ENCODE results near the gene ODAPH.

ODAPH gene

GRCh38 chr4:75552452-75552851, 3.4 kb upstream of the ODAPH start:
- H3K4me1 ChIP-seq (ENCODE audit: control insufficient read depth, insufficient read depth, low read length): no peaks in the 10 kb centered on the region
- H3K36me3 ChIP-seq (ENCODE audit: control insufficient read depth, insufficient read depth, low read length): no peaks in the 10 kb centered on the region
- no peak overlapping the region for H3K9ac ChIP-seq (ENCODE audit: low read length)
- H3K27ac ChIP-seq (ENCODE audit: low read depth, low read length): no peak overlapping the region
- no peak overlapping the region for H3K4me3 ChIP-seq (ENCODE audit: low read length)
- no peaks in the 10 kb centered on the region for H3K27me3 ChIP-seq (ENCODE audit: control insufficient read depth, insufficient read depth, low read length)

DNA sequence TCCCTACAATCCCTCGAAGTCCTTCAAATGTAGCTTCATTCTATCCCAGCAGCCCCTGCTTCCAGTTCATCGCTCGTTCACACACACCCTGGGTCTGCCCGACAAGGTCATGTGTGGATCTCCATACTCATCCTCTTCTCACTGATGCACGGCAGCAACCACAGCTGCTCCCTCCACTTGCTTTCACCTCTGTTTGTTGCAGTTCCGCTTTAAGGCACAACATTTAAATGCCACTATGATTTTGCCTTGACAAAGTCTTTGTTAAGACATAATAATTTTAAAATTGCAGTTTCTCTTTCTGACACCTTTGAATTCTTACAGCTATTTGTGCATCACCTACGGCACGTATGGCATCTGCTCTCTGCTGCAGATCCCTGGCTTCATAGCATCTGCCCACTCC, 1.8 kb downstream of the ODAPH start:
- H3K27ac ChIP-seq (ENCODE audit: low read depth, low read length): no peak overlapping the region
- H3K36me3 ChIP-seq (ENCODE audit: control insufficient read depth, insufficient read depth, low read length): no peaks in the 10 kb centered on the region
- H3K4me1 ChIP-seq (ENCODE audit: control insufficient read depth, insufficient read depth, low read length): no peaks in the 10 kb centered on the region
- H3K9ac ChIP-seq (ENCODE audit: low read length): no peak overlapping the region
- H3K4me3 ChIP-seq (ENCODE audit: low read length): no peak overlapping the region
- H3K27me3 ChIP-seq (ENCODE audit: control insufficient read depth, insufficient read depth, low read length): peaks cover 2% of the 10 kb centered on the region

DNA sequence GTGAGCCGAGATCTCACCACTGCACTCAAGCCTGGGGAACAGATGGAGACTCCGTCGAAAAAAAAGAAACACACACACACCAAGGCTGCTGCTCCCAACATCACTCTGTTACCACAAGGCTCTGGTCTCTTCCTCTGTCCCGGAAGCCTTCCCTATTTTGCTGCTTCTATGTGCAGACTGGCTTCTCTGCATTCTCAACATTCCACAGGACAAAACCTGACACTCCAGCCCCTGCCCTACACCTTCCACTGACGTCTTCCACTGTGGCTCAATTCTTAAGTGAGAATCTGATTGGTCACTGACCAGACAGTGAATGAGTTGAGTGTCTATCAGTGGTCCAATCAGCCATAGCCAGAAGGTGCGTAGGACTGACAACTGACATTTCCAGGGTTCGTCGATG, 5.9 kb downstream of the ODAPH start:
- Histone ChIP-seq H3K27me3 (ENCODE audit: control insufficient read depth, insufficient read depth, low read length) (peaks cover 2% of the 10 kb centered on the region), H3K36me3 (ENCODE audit: control insufficient read depth, insufficient read depth, low read length) (no peaks in the 10 kb centered on the region), H3K27ac (ENCODE audit: low read depth, low read length) (no peak overlapping the region), H3K9ac (ENCODE audit: low read length) (no peak overlapping the region), H3K4me3 (ENCODE audit: low read length) (no peak overlapping the region), H3K4me1 (ENCODE audit: control insufficient read depth, insufficient read depth, low read length) (no peaks in the 10 kb centered on the region)

- peaks cover 2% of the 10 kb centered on the region for H3K27me3 ChIP-seq (ENCODE audit: control insufficient read depth, insufficient read depth, low read length)
- H3K36me3 ChIP-seq (ENCODE audit: control insufficient read depth, insufficient read depth, low read length): no peaks in the 10 kb centered on the region
- H3K4me1 ChIP-seq (ENCODE audit: control insufficient read depth, insufficient read depth, low read length): no peaks in the 10 kb centered on the region
- no peak overlapping the region for H3K9ac ChIP-seq (ENCODE audit: low read length)
- no peak overlapping the region for H3K4me3 ChIP-seq (ENCODE audit: low read length)
- no peak overlapping the region for H3K27ac ChIP-seq (ENCODE audit: low read depth, low read length)
These were observed 8.2 kb downstream of the ODAPH start for GRCh38 chr4:75564023-75564422.

- H3K4me1 ChIP-seq (ENCODE audit: control insufficient read depth, insufficient read depth, low read length): no peaks in the 10 kb centered on the region
- no peak overlapping the region for H3K4me3 ChIP-seq (ENCODE audit: low read length)
- H3K27me3 ChIP-seq (ENCODE audit: control insufficient read depth, insufficient read depth, low read length): peaks cover 2% of the 10 kb centered on the region
- no peak overlapping the region for H3K27ac ChIP-seq (ENCODE audit: low read depth, low read length)
- H3K36me3 ChIP-seq (ENCODE audit: control insufficient read depth, insufficient read depth, low read length): no peaks in the 10 kb centered on the region
- no peak overlapping the region for H3K9ac ChIP-seq (ENCODE audit: low read length)
These were observed 9.6 kb downstream of the ODAPH start for GRCh38 chr4:75565481-75565880.

DNA sequence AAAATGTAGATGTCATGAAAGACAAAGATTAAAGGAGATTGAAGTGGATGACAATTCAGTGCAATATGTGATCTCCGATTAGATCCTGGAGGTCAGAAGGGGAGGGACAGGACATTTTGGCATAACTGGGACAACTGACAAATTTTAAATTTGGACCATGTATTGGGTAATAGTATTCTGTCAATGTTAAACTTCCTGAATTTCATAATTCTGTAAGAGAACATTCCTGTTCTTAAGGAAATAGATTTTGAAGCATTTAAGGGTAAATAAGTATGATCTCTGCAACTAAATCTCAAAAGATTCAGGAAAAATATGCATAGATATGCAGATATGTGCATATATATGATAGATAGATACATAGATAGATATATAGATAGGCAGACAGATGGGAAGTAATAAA, 11.0 kb downstream of the ODAPH start:
- Histone ChIP-seq H3K4me3 (ENCODE audit: low read length) (no peak overlapping the region), H3K27me3 (ENCODE audit: control insufficient read depth, insufficient read depth, low read length) (peaks cover 1% of the 10 kb centered on the region), H3K27ac (ENCODE audit: low read depth, low read length) (no peak overlapping the region), H3K4me1 (ENCODE audit: control insufficient read depth, insufficient read depth, low read length) (no peaks in the 10 kb centered on the region), H3K9ac (ENCODE audit: low read length) (no peak overlapping the region), H3K36me3 (ENCODE audit: control insufficient read depth, insufficient read depth, low read length) (no peaks in the 10 kb centered on the region)

GRCh38 chr4:75567725-75568124, 11.9 kb downstream of the ODAPH start:
- H3K27ac ChIP-seq (ENCODE audit: low read depth, low read length): no peak overlapping the region
- H3K4me1 ChIP-seq (ENCODE audit: control insufficient read depth, insufficient read depth, low read length): no peaks in the 10 kb centered on the region
- H3K4me3 ChIP-seq (ENCODE audit: low read length): no peak overlapping the region
- no peaks in the 10 kb centered on the region for H3K36me3 ChIP-seq (ENCODE audit: control insufficient read depth, insufficient read depth, low read length)
- H3K9ac ChIP-seq (ENCODE audit: low read length): no peak overlapping the region
- H3K27me3 ChIP-seq (ENCODE audit: control insufficient read depth, insufficient read depth, low read length): no peaks in the 10 kb centered on the region

GRCh38 chr4:75584067-75584466, 28.2 kb downstream of the ODAPH start:
- Histone ChIP-seq H3K27me3 (ENCODE audit: control insufficient read depth, insufficient read depth, low read length) (no peaks in the 10 kb centered on the region), H3K36me3 (ENCODE audit: control insufficient read depth, insufficient read depth, low read length) (no peaks in the 10 kb centered on the region), H3K27ac (ENCODE audit: low read depth, low read length) (no peak overlapping the region), H3K4me3 (ENCODE audit: low read length) (no peak overlapping the region), H3K9ac (ENCODE audit: low read length) (no peak overlapping the region), H3K4me1 (ENCODE audit: control insufficient read depth, insufficient read depth, low read length) (no peaks in the 10 kb centered on the region)

DNA sequence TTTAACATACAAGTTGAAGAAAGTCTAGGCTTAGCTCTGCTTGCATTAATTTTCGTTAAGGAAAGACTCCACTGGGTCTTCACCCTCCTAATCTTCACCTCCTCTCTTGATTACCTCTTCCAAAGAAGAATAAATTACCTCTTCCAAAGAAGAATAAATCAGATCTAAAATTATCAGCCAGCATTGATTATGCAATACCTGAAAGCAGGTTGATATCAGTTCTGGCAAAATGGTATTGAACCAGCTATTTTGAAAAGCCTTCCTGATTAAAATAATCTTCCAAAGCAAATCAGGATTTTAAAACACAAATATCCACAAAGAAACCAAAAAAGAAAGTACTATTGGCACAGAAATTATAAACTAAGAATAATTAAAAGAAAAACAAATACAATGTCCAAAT, 37.5 kb downstream of the ODAPH start:
- H3K27me3 ChIP-seq (ENCODE audit: control insufficient read depth, insufficient read depth, low read length): no peaks in the 10 kb centered on the region
- no peak overlapping the region for H3K27ac ChIP-seq (ENCODE audit: low read depth, low read length)
- H3K4me1 ChIP-seq (ENCODE audit: control insufficient read depth, insufficient read depth, low read length): no peaks in the 10 kb centered on the region
- H3K9ac ChIP-seq (ENCODE audit: low read length): no peak overlapping the region
- no peaks in the 10 kb centered on the region for H3K36me3 ChIP-seq (ENCODE audit: control insufficient read depth, insufficient read depth, low read length)
- H3K4me3 ChIP-seq (ENCODE audit: low read length): no peak overlapping the region

DNA sequence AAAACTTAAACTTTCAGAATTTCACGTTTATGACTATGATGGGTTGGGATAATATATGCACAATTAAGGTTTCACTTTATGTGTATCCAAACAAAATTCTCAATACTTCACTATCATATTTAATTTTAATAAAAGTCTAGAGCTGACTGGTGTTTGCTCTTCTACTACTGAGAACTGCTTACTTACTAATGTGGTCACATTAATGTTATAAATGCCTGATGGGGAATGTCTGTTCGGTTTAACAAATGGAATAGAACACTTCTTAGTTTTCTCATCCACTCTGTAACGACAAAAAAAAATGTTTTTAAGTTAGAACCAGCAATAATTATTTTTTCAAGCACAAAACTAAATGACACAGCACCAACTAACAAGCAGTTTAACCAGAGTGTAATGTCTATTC, 40.2 kb downstream of the ODAPH start:
- Histone ChIP-seq H3K9ac (ENCODE audit: low read length) (no peak overlapping the region), H3K27ac (ENCODE audit: low read depth, low read length) (no peak overlapping the region), H3K27me3 (ENCODE audit: control insufficient read depth, insufficient read depth, low read length) (no peaks in the 10 kb centered on the region), H3K4me1 (ENCODE audit: control insufficient read depth, insufficient read depth, low read length) (no peaks in the 10 kb centered on the region), H3K36me3 (ENCODE audit: control insufficient read depth, insufficient read depth, low read length) (no peaks in the 10 kb centered on the region), H3K4me3 (ENCODE audit: low read length) (no peak overlapping the region)

DNA sequence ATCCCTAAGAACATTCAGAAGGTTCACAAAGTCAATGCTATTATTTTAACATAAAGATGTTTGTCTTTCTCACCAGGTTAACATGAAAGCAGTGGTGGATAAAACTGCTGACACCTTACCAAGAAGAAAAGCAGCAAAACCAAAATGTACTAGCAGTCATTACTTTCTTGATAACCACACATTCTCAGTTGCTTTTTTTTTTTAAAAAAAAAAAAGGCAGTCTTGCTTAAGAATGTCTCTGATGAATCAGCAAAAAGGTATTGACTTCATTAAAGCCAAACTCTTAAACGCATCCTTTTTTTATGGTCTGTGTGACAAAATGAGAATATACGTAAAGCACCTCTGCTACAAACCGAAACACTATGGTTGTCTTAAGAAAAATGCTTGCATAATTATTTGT, 42.5 kb downstream of the ODAPH start:
- H3K27me3 ChIP-seq (ENCODE audit: control insufficient read depth, insufficient read depth, low read length): no peaks in the 10 kb centered on the region
- H3K4me3 ChIP-seq (ENCODE audit: low read length): no peak overlapping the region
- H3K9ac ChIP-seq (ENCODE audit: low read length): no peak overlapping the region
- no peaks in the 10 kb centered on the region for H3K36me3 ChIP-seq (ENCODE audit: control insufficient read depth, insufficient read depth, low read length)
- H3K4me1 ChIP-seq (ENCODE audit: control insufficient read depth, insufficient read depth, low read length): no peaks in the 10 kb centered on the region
- H3K27ac ChIP-seq (ENCODE audit: low read depth, low read length): no peak overlapping the region

DNA sequence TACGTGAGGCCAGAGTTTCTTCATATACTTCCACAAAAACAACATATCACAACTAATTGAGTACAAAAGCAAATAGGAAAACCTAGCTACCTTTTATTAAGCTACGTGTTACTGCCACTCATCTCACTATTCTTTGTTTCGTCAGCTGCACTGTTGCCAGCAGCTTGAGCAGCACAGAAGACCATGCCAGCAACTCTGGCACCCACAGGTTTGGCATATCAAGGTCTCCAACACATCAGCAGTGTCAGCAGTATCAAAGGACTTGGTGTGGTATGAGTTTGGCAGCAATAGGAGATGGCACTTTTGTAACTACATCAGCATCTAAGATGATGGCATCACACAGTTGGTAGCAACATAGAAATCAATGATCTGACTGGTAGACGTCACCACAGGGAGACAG, 43.8 kb downstream of the ODAPH start:
- Histone ChIP-seq H3K27me3 (ENCODE audit: control insufficient read depth, insufficient read depth, low read length) (no peaks in the 10 kb centered on the region), H3K4me3 (ENCODE audit: low read length) (no peak overlapping the region), H3K27ac (ENCODE audit: low read depth, low read length) (no peak overlapping the region), H3K9ac (ENCODE audit: low read length) (no peak overlapping the region), H3K4me1 (ENCODE audit: control insufficient read depth, insufficient read depth, low read length) (no peaks in the 10 kb centered on the region), H3K36me3 (ENCODE audit: control insufficient read depth, insufficient read depth, low read length) (no peaks in the 10 kb centered on the region)

DNA sequence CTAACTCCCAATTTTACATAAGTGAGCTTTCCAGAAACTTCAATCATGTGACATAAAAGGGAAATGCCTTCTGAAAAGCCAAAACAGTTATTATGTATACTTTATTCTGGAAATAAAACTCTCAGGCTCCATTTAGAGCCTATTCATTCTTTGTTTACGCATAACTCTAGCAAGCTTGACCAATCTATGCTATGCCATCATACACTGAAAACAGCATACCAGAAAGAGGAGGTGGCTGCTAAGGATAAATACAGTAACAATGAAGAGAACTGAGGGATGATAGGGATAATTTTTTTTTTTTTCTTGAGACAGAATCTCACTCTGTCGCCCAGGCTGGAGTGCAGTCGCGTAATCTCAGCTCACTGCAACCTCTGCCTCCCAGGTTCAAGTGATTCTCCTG, 50.1 kb downstream of the ODAPH start:
- Histone ChIP-seq H3K27ac (ENCODE audit: low read depth, low read length) (no peak overlapping the region), H3K4me1 (ENCODE audit: control insufficient read depth, insufficient read depth, low read length) (no peaks in the 10 kb centered on the region), H3K9ac (ENCODE audit: low read length) (no peak overlapping the region)

GRCh38 chr4:75612306-75612705, 56.4 kb downstream of the ODAPH start:
- no peak overlapping the region for H3K9ac ChIP-seq (ENCODE audit: low read length)
- H3K27ac ChIP-seq (ENCODE audit: low read depth, low read length): no peak overlapping the region
- H3K27me3 ChIP-seq (ENCODE audit: control insufficient read depth, insufficient read depth, low read length): no peaks in the 10 kb centered on the region
- no peaks in the 10 kb centered on the region for H3K36me3 ChIP-seq (ENCODE audit: control insufficient read depth, insufficient read depth, low read length)
- H3K4me3 ChIP-seq (ENCODE audit: low read length): no peak overlapping the region
- H3K4me1 ChIP-seq (ENCODE audit: control insufficient read depth, insufficient read depth, low read length): no peaks in the 10 kb centered on the region

More for the DNA sequence above, 50.1 kb downstream of the ODAPH start:
- no peaks in the 10 kb centered on the region for H3K36me3 ChIP-seq (ENCODE audit: control insufficient read depth, insufficient read depth, low read length)
- no peaks in the 10 kb centered on the region for H3K27me3 ChIP-seq (ENCODE audit: control insufficient read depth, insufficient read depth, low read length)
- H3K4me3 ChIP-seq (ENCODE audit: low read length): no peak overlapping the region

Data from rectal smooth muscle tissue (tissue), 1 donor.